K562 (cell line): Measurements from ENCODE around the gene PLXNA2. TPM values are rescaled to one million over a fixed set of nuclear protein-coding genes. Genes with fewer than 3 reads are reported as not detected.

ENCODE experiments used
- ATAC-seq: fragments of 200-7000 bp; cut with Tn5 transposase; 3 replicates; pipeline ENCODE4 v1.9.1; 2020; ENCODE audit warnings: moderate library complexity
- BruUV-seq: library from RNA; stranded (reverse); fragments of 400-500 nt; replicated peaks from 2 replicates; lab custom pipeline; 2021; lab: Mats Ljungman, UMichigan
- CTCF ChIA-PET: fragments of 300-600 bp; formaldehyde crosslinking; extraction: SDS; loops from one replicate; lab custom pipeline; 2021; ENCODE audit warnings: low intra/inter-chr PET ratio; lab: Yijun Ruan, JAX
- POLR2A ChIA-PET: fragments of 300-600, 350-650 bp; sonication (Branson Sonifier 250); formaldehyde crosslinking; extraction: SDS; loops from one replicate; lab custom pipeline; 2021; ENCODE audit warnings: antibody characterized with exemption, inconsistent platforms; lab: Yijun Ruan, JAX
- DNase-seq, 4 experiments: peaks; one replicate each; pipeline versions ENCODE4 v3.0.0 to v3.0.0-alpha.2; 2011 to 2018; ENCODE audit warnings: low spot score in 3 of 4, mixed read lengths in 3 of 4; ENCODE audit errors: extremely low read depth in 1 of 4
- FAIRE-seq: peaks from 2 replicates; lab custom pipeline; 2011; peaks lifted over from hg19 to GRCh38; lab: Jason Lieb, UNC
- H2AFZ ChIP-seq: 2 replicates; pipeline ENCODE4 v1.6.0; 2011; ENCODE audit warnings: low read depth, low read length, control low read depth, inconsistent platforms
- H3K27ac ChIP-seq: fragments of 200-600 bp; 3 replicates; pipeline ENCODE4 v1.8.0; 2011; ENCODE audit warnings: low read depth, mild to moderate bottlenecking, control low read depth, inconsistent platforms, low read length, moderate library complexity, mixed read lengths; ENCODE audit errors: extremely low read depth
- H3K27me3 ChIP-seq, 2 experiments: fragments of 300-600 bp in 1 of 2; 2 replicates in 1 of 2; 3 replicates in 1 of 2; pipeline versions ENCODE4 v1.6.0 to v1.8.0; 2011; ENCODE audit warnings: inconsistent platforms in 2 of 2, low read length in 2 of 2, mild to moderate bottlenecking in 1 of 2, mixed read lengths in 1 of 2, moderate library complexity in 1 of 2; ENCODE audit not compliant: control insufficient read depth in 2 of 2, insufficient read depth in 2 of 2
- H3K36me3 ChIP-seq: fragments of 300-600 bp; 3 replicates; pipeline ENCODE4 v1.8.0; 2011; ENCODE audit warnings: mild to moderate bottlenecking, low read length, inconsistent platforms; ENCODE audit not compliant: control insufficient read depth, insufficient read depth
- H3K4me1 ChIP-seq, 2 experiments: fragments of 200-600 bp in 1 of 2; replicated peaks in 1 of 2; 2 replicates in 1 of 2; 3 replicates in 1 of 2; pipeline versions ENCODE4 v1.5.1 to v1.8.0; 2011; ENCODE audit warnings: inconsistent platforms in 2 of 2, low read length in 2 of 2, mild to moderate bottlenecking in 1 of 2, mixed read lengths in 1 of 2, moderate library complexity in 1 of 2; ENCODE audit not compliant: control insufficient read depth in 2 of 2, insufficient read depth in 2 of 2
- H3K4me2 ChIP-seq: 2 replicates; pipeline ENCODE4 v1.6.1; 2011; ENCODE audit warnings: low read length, control low read depth, inconsistent platforms, mixed read lengths; ENCODE audit not compliant: insufficient read depth
- H3K4me3 ChIP-seq: fragments of 200-600 bp; sonication (generic), shearing (Covaris generic); 2 replicates; pipeline ENCODE4 v1.5.1; 2016; ENCODE audit warnings: control low read depth, inconsistent platforms
- H3K79me2 ChIP-seq: fragments of 200-600 bp; 3 replicates; pipeline ENCODE4 v1.8.0; 2011; ENCODE audit warnings: low read length, inconsistent platforms; ENCODE audit not compliant: control insufficient read depth, insufficient read depth
- H3K9ac ChIP-seq, 2 experiments: 2 replicates each; pipeline versions ENCODE4 v1.6.0 to v1.6.1; 2011; ENCODE audit warnings: low read depth in 2 of 2, low read length in 2 of 2, control low read depth in 1 of 2, inconsistent platforms in 1 of 2, mild to moderate bottlenecking in 1 of 2, mixed read lengths in 1 of 2; ENCODE audit not compliant: insufficient read depth in 1 of 2
- H3K9me1 ChIP-seq: one replicate; pipeline ENCODE4 v1.6.0; 2011; ENCODE audit warnings: inconsistent platforms, mild to moderate bottlenecking, low read length, moderate library complexity; ENCODE audit not compliant: control insufficient read depth, insufficient read depth
- H3K9me3 ChIP-seq: replicated peaks from 2 replicates; pipeline ENCODE4 v1.5.1; 2011; ENCODE audit warnings: low read depth, low read length, inconsistent platforms; ENCODE audit not compliant: control insufficient read depth, insufficient read depth
- H4K20me1 ChIP-seq: replicated peaks from 2 replicates; pipeline ENCODE4 v1.6.1; 2011; ENCODE audit warnings: low read length, inconsistent platforms, mixed read lengths; ENCODE audit not compliant: control insufficient read depth, insufficient read depth
- FIP1L1 ChIP-seq: fragments of 200-400 bp; formaldehyde crosslinking; IDR thresholded peaks from 2 replicates; pipeline ENCODE4 v1.6.1; 2018; ENCODE audit warnings: mild to moderate bottlenecking, low read depth, low read length; ENCODE audit not compliant: poor library complexity, severe bottlenecking
- HNRNPK ChIP-seq: fragments of 200-400 bp; formaldehyde crosslinking; IDR thresholded peaks from one replicate; pipeline ENCODE4 v1.6.1; 2018; ENCODE audit warnings: mild to moderate bottlenecking, low read depth, low read length; ENCODE audit not compliant: poor library complexity, severe bottlenecking
- L3MBTL2 ChIP-seq: fragments of 450-650 bp; IDR thresholded peaks from 2 replicates; pipeline ENCODE4 v1.6.1; 2016; ENCODE audit warnings: mild to moderate bottlenecking, moderate library complexity
- MCM5 ChIP-seq: fragments of 450-650 bp; IDR thresholded peaks from 2 replicates; pipeline ENCODE4 v1.6.1; 2016; ENCODE audit warnings: low read depth
- NR2F6 ChIP-seq: fragments of 450-650 bp; formaldehyde crosslinking; IDR thresholded peaks from 2 replicates; pipeline ENCODE4 v1.4.0; 2020; ENCODE audit warnings: mild to moderate bottlenecking
- ZNF3 ChIP-seq: fragments of 250-450 bp; sonication (Bioruptor Pico); IDR thresholded peaks from 2 replicates; pipeline ENCODE4 v1.5.0; 2021; ENCODE audit warnings: mild to moderate bottlenecking, moderate library complexity
- ZNF699 ChIP-seq: fragments of 250-450 bp; sonication (Bioruptor Pico); IDR thresholded peaks from 2 replicates; pipeline ENCODE4 v1.8.0; 2021; ENCODE audit warnings: mild to moderate bottlenecking, moderate library complexity; ENCODE audit not compliant: insufficient replicate concordance
- ZNF785 ChIP-seq: fragments of 250-450 bp; sonication (Bioruptor Pico); IDR thresholded peaks from 2 replicates; pipeline ENCODE4 v1.4.0; 2020; ENCODE audit warnings: mild to moderate bottlenecking
- WGBS: fragments of 100-300 bp; shearing (Covaris generic); methylation state at CpG from one replicate; pipeline ENCODE4 v1.1.6; 2016; ENCODE audit warnings: low coverage, mixed read lengths; ENCODE audit not compliant: insufficient coverage; ENCODE audit errors: missing lambda C conversion rate; 5-methylcytosine and 5-hydroxymethylcytosine counted together
- in situ Hi-C: fragments of 300-500 bp; cut with MboI; formaldehyde crosslinking; loops from 4 replicates; pipeline ENCODE4 v1.15.0; 2018; ENCODE audit warnings: inconsistent platforms, mixed read lengths
- intact Hi-C: fragments of 100-400 bp; cut with micrococcal nuclease; formaldehyde crosslinking; loops from 2 replicates; pipeline ENCODE4 v1.14.2; 2022
- polyA plus RNA-seq, 8 experiments: library from polyadenylated mRNA; depleted of rRNA in 4 of 8; stranded (reverse) in 5 of 8; unstranded in 3 of 8; fragments of >200 nt; fragmentation: Nextera tagmentation in 2 of 8; fragmentation: Illumina TruSeq in 1 of 8; extraction: Ambion mirVana in 2 of 8; extraction: Trizol in 1 of 8; gene quantifications; 2 replicates each; pipeline versions ENCODE4 v1.2.1 to v1.2.3, GENCODE V29; 2011 to 2014; ENCODE audit warnings: inconsistent platforms in 1 of 8, missing spikeins in 1 of 8
- total RNA-seq, 7 experiments: library from RNA; depleted of rRNA in 6 of 7; stranded (reverse); fragments of >200 nt in 6 of 7; fragmentation: Illumina TruSeq in 2 of 7; extraction: Trizol in 2 of 7; gene quantifications; 2 replicates each; pipeline versions ENCODE4 v1.2.1 to v1.2.3, GENCODE V29; 2011 to 2021; ENCODE audit warnings: low replicate concordance in 1 of 7
- TF ChIP-seq, protein P1 (sequence below): IDR thresholded peaks from 3 replicates; pipeline ENCODE4 v1.6.1; 2011; ENCODE audit warnings: borderline replicate concordance, mild to moderate bottlenecking; ENCODE audit not compliant: insufficient read length, insufficient read depth

Gene PLXNA2
- total and polyA plus RNA-seq, 9 of the 15 experiments (the other 6 are each of a cell fraction or from before 2014, with no cell fraction given) = 0.01 to 1.3 (median 0.32) TPM

DNA sequence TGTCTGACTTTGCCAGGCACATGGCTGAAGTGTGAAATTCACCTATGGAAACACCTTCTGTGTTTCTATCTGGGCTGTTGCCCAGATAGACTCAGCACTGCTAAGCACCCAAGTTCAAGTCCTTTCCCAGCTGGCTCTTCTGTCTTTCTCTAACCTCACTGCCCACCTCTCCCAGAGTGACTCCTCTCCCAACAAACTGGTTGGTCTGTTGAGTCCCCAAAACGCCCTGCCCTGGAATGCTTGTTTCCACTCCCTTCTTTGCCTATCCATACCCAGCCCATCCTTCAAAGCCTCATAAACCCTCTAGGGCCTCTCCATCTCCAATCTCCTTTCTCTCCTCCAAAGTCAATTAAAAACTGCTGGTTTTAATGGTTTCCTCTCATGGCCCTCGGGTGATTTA is 15.6 kb downstream of the PLXNA2 start:
- ChIA-PET CTCF (no interaction called here), POLR2A (no interaction called here)
- peaks cover 25 to 40% of the 10 kb centered on the region in 2 experiments; a peak in 4 of 5 replicates for H3K4me1 ChIP-seq
- no peaks in the 10 kb centered on the region for H3K79me2 ChIP-seq
- peak overlapping the region; percentile 85; the same call in 1 of the 2 replicates for H2AFZ ChIP-seq
- no peak overlapping the region for H3K27ac ChIP-seq
- FAIRE-seq (no peak), ATAC-seq (no peak), DNase-seq (no peak)
- no peaks in the 10 kb centered on the region for H3K9me3 ChIP-seq
- intact Hi-C loops = no loop called here
- H3K36me3 ChIP-seq = no peaks in the 10 kb centered on the region
- in situ Hi-C loops = no loop called here
- H4K20me1 ChIP-seq = no peaks in the 10 kb centered on the region
- H3K9me1 ChIP-seq = no peaks in the 10 kb centered on the region
- no peak overlapping the region for H3K9ac ChIP-seq
- no TSS peak for BruUV-seq
- no peak overlapping the region for H3K4me3 ChIP-seq
- H3K4me2 ChIP-seq = no peak overlapping the region
- WGBS = 27% methylated on average over 2 of the region's 2 CpGs
- TF ChIP-seq L3MBTL2 = 0 out of 2 replicates have a peak, but pooled peaks have one; percentile 46
- TF ChIP-seq NR2F6 = no peak
- TF ChIP-seq ZNF785 (CRISPR knock-in tag) = no peak
- TF ChIP-seq, protein P1, sequence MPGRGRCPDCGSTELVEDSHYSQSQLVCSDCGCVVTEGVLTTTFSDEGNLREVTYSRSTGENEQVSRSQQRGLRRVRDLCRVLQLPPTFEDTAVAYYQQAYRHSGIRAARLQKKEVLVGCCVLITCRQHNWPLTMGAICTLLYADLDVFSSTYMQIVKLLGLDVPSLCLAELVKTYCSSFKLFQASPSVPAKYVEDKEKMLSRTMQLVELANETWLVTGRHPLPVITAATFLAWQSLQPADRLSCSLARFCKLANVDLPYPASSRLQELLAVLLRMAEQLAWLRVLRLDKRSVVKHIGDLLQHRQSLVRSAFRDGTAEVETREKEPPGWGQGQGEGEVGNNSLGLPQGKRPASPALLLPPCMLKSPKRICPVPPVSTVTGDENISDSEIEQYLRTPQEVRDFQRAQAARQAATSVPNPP = no peak
- no peak for TF ChIP-seq ZNF699 (CRISPR knock-in tag)
- no peak for TF ChIP-seq MCM5
- no peak for TF ChIP-seq FIP1L1
- TF ChIP-seq ZNF3 (CRISPR knock-in tag) = no peak
- no peak for TF ChIP-seq HNRNPK
- H3K27me3 ChIP-seq = no peaks in the 10 kb centered on the region
